Forelimb muscle (tissue), 1 donor: ENCODE data around the gene OR2M4. TPM values are rescaled to one million over a fixed set of nuclear protein-coding genes. Genes with fewer than 3 reads are reported as not detected.
"Not testable (repeated sequence)": the region's sequence is repeated elsewhere in the genome, so short reads cannot be mapped to it uniquely, and the experiment has no call there.

ENCODE experiments used
- DNase-seq: peaks from one replicate; pipeline ENCODE4 v3.0.0-alpha.2; 2013; ENCODE audit warnings: low read depth
- polyA plus RNA-seq: library from polyadenylated mRNA; unstranded; fragments of 120-200 nt; gene quantifications from one replicate; pipeline ENCODE4 v1.2.1, GENCODE V29; 2013; ENCODE audit not compliant: insufficient read length

OR2M4 gene
- polyA plus RNA-seq: 0.05 TPM

DNA sequence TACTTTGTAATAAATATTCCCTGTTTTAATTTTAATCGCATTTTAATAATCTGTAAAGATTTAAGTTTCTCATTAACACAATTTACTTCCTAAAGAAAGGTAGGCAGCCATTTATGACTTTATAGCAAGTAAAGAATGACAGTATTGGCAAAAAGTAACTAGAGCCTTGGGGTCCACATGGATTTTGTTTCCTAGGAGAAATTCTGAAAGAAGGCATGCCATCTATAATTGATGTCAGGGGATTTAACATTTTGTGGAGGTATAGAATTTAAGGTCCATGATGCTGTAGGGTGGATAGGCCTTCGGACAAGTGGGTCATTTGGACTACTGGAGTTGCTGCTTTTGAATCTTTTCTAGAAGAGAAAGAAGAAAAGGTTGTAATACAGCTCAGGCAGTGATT lies at the start of gene OR2M4:
TSS of gene OR2M4 (plus strand) at position 301 of the 400 bp plus-strand sequence. CDS start 7,512 bp downstream, outside the sequence.
- no peak for DNase-seq

- no peak for DNase-seq
These were observed 47.2 kb upstream of the OR2M4 start for GRCh38 chr1:248183996-248184395.

DNA sequence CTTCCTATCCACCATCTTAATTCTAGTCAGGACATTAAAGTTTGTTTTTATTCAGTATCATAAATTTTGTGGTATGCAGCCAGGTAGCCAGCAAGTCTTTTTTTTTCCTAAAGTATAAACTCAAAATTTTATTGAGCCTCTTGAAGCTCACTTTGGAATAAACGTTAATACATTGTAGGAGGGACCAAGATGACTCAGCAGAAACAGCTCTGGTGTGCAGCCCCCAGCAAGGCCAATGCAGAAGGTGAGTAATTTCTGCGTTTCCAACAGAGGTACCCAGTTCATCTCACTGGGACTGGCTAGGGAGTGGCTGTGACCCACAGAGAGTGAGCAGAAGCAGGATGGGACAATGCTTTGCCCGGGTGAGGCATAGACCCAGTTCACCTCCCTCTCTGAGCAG lies 43.9 kb upstream of the OR2M4 start:
- DNase-seq: no peak

- DNase-seq: no peak
These were observed 42.2 kb upstream of the OR2M4 start for GRCh38 chr1:248189026-248189425.

DNA sequence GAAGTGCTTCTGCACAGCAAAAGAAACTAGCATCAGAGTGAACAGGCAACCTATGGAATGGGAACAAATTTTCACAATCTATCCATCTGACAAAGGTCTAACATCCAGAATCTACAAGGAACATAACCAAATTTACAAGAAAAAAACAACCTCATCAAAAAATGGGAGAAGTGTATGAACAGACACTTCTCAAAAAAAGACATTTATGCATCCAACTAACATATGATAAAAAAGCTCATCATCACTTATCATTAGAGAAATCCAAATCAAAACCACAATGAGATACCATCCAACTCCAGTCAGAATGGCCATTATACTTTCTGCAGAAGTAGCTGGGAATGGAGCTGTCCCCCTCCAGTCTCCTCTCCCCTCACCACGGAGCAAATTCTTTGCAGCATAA lies 37.1 kb upstream of the OR2M4 start:
- DNase-seq: no peak

GRCh38 chr1:248196965-248197364 lies 34.3 kb upstream of the OR2M4 start, which contains the start of gene OR2M3:
OR2M3 (plus strand) TSS chr1:248197265; CDS start chr1:248203068, 5,803 bp downstream.
- no peak for DNase-seq

GRCh38 chr1:248215880-248216279 lies 15.3 kb upstream of the OR2M4 start:
- DNase-seq: no peak

DNA sequence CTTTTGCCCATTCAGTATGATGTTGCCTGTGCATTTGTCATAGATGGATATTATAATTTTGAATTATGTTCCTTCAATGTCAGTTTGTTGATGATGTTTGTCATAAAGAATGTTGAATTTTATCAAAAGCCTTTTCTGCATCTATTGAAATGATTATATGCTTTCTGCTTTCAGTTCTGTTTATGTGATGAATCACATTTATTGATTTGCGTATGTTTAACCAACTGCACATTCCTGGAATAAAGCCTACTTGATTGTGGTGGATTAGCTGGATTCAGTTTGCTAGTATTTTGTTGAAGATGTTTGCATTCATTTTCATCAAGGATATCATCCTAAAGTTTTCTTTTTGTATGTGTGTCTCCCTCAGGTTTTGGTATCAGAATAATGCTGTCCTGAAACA lies 5.7 kb upstream of the OR2M4 start:
- no peak for DNase-seq

DNA sequence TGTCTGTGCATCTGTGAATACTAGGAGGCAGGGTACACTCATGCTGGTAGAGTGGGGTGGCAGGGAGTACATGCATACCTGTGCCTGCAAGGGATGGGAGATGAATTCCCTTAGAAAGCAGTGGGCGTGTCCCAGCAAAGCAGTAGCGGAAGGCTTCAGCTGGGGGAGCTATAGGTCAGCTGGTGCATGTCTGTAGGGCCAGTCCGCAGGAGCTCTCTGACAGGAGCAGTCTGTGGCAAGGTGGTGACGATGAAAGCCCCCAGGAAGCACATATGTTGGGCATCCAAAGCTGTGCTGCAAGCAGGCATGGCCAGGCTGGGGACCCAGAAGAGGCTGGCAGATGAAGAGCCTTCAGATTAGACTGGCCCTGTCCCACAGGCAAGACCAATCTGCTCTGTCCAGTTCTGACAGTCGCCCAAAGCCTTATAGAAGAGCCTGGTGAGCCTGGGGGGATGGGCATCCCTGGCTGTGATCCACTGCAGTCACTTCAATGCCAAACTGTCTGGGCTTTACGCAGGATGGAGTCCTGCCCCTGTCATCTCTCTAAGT lies 1.8 kb upstream of the OR2M4 start:
- no peak for DNase-seq

DNA sequence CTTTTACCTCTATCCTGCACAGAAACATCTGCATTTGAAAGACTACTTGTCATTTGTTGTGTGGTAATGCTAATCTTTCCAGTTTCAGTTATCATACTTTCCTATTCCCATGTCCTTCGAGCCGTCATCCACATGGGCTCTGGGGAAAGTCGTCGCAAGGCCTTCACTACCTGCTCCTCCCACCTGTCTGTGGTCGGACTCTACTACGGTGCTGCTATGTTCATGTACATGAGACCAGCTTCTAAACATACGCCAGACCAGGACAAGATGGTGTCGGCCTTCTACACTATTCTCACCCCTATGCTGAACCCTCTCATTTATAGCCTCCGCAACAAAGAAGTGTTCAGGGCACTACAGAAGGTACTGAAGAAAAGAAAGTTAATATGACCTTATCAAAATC lies 8.3 kb downstream of the OR2M4 start:
- DNase-seq: no peak

DNA sequence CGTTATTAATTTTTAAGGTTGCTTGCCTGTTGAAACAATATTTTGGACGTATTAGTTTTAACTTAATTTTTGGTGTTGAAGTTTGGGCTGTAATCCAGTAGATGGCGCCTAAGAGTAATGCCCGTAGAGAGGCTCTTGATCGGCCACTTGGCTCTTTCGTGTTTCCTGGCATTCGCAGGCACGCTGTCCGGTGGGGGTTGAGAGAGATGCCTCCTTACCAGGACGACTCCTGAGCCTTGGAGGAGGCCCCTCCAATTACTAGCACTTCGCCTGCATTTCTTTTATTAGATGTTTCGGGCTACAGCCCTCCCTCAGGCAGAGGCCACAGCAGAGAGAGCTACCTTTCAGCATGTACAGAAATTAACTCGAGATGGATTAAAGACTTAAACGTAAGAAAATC lies 12.0 kb downstream of the OR2M4 start:
- DNase-seq: no peak

- DNase-seq: not testable (repeated sequence)
These were observed 28.1 kb downstream of the OR2M4 start for GRCh38 chr1:248259309-248259708.

- no peak for DNase-seq
These were observed 37.0 kb downstream of the OR2M4 start for GRCh38 chr1:248268178-248268577.

DNA sequence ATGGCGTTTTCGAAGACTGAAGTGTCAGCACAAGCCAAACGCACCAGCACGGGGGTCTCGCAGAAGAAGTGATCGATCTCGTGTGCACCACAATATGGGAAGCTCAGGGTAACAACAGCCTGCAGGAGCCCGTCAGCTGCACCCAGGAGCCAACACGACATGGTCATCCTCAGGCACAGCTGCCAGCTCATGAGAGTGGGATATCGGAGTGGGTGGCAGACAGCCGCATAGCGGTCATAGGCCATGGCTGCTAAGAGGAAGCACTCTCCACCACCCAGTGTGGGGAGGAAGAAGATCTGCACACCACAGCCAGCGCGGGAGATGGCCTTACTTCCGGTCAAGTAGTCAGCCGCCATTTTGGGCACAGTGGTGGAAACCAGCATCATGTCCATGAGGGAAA lies 42.0 kb downstream of the OR2M4 start:
- not testable (repeated sequence) for DNase-seq

- DNase-seq: no peak
These were observed 46.7 kb downstream of the OR2M4 start, which contains the start of gene OR2T33 for GRCh38 chr1:248277876-248278275. OR2T33 (minus strand) TSS chr1:248277976; CDS start chr1:248273814, 4,162 bp downstream.

DNA sequence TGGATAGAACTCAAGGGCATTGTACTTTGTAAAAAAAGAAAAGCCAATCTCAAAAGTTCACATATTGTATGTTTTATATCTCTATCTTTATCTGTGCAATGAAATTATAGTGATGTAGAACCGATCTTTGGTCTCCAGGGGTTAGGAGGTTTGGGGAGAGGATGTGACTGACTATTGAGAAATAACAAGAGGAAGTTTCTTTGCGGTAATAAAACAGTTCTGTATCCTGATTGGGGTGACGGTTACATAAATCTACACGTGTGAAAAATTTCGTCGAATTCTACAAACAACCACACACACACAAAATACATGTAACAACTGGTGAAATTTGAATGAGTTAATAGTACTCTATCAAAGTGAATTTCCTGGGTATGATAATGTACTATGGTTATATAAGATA lies 57.2 kb downstream of the OR2M4 start:
- DNase-seq: no peak

Other genes with a start within 250 kb of the OR2M4 start
- gene OR2L5, start 217.8 kb upstream of the OR2M4 start, polyA plus RNA-seq: not detected
- gene OR2L2, start 201.3 kb upstream of the OR2M4 start, polyA plus RNA-seq: 0.06 TPM
- gene OR2L3, start 184.6 kb upstream of the OR2M4 start, polyA plus RNA-seq: not detected
- gene OR2L13, start 136.2 kb upstream of the OR2M4 start, polyA plus RNA-seq: not detected
- not detected for gene OR2M5, start 86.3 kb upstream of the OR2M4 start, polyA plus RNA-seq
- not detected for gene OR2M2, start 56.6 kb upstream of the OR2M4 start, polyA plus RNA-seq
- gene OR2M3, start 34.2 kb upstream of the OR2M4 start, polyA plus RNA-seq: 0.01 TPM
- not detected for gene OR2T33, start 46.6 kb downstream of the OR2M4 start, polyA plus RNA-seq
- gene OR2T12, start 72.0 kb downstream of the OR2M4 start, polyA plus RNA-seq: not detected
- not detected for gene OR2M7, start 93.2 kb downstream of the OR2M4 start, polyA plus RNA-seq
- not detected for gene OR14C36, start 117.4 kb downstream of the OR2M4 start, polyA plus RNA-seq
- gene OR2T4, start 130.2 kb downstream of the OR2M4 start, polyA plus RNA-seq: not detected
- gene OR2T6, start 144.3 kb downstream of the OR2M4 start, polyA plus RNA-seq: not detected
- not detected for gene OR2T1, start 171.6 kb downstream of the OR2M4 start, polyA plus RNA-seq
- gene OR2T2, start 214.2 kb downstream of the OR2M4 start, polyA plus RNA-seq: not detected
- gene OR2T3, start 241.9 kb downstream of the OR2M4 start, polyA plus RNA-seq: not detected